ENCODE results near the gene FAM13B. TPM values are rescaled to one million over a fixed set of nuclear protein-coding genes. Genes with fewer than 3 reads are reported as not detected.
A peak's percentile ranks its signal among the peaks of the same experiment; 100 is the strongest.

The FAM13B gene
- total and polyA plus RNA-seq, 9 of the 15 experiments (the other 6 are each of a cell fraction or from before 2014, with no cell fraction given), result 2.3 to 21.6 (median 14.1) TPM

- TF ChIP-seq SRSF1 (IDR thresholded peaks at IDR 0.05; ENCODE audit: low read depth, low read length) (no peak), NEUROD1 (IDR thresholded peaks at IDR 0.05; ENCODE audit: borderline replicate concordance, low read depth, low read length, partially characterized antibody) (no peak), ARHGAP35 (IDR thresholded peaks at IDR 0.05; ENCODE audit: partially characterized antibody) (no peak), ZNF143 (CRISPR knock-in tag; IDR thresholded peaks at IDR 0.05) (no peak), RUNX1 (IDR thresholded peaks at IDR 0.05; ENCODE audit: low read depth) (no peak), NCOR1 (IDR thresholded peaks at IDR 0.05) (no peak), ZNF696 (CRISPR knock-in tag; conservative IDR thresholded peaks at IDR 0.05) (no peak), SLC30A9 (CRISPR knock-in tag; IDR thresholded peaks at IDR 0.05) (no peak), ADNP (tag; IDR thresholded peaks at IDR 0.05) (no peak; the same call in 1 of the 2 replicates), ZNF133 (CRISPR knock-in tag; IDR thresholded peaks at IDR 0.05) (no peak), SIRT6 (IDR thresholded peaks at IDR 0.05; ENCODE audit: low read depth, low read length) (no peak), ATF7 (IDR thresholded peaks at IDR 0.05) (peak; percentile 93), ZNF274 (IDR thresholded peaks at IDR 0.05; ENCODE audit: borderline replicate concordance, low read depth, low read length) (no peak), SRSF9 (IDR thresholded peaks at IDR 0.05; ENCODE audit: borderline replicate concordance, low read depth, low read length) (no peak), MNT (conservative IDR thresholded peaks at IDR 0.05) (no peak; a peak in 2 of 4 replicates), TFAP4 (CRISPR knock-in tag; IDR thresholded peaks at IDR 0.05; ENCODE audit: borderline replicate concordance) (no peak), FOXM1 (IDR thresholded peaks at IDR 0.05; ENCODE audit: low read depth) (peak; percentile 73), FOXM1 (CRISPR knock-in tag; IDR thresholded peaks at IDR 0.05; ENCODE audit: low read depth) (no peak), BRF1 (IDR thresholded peaks at IDR 0.05; ENCODE audit: borderline replicate concordance, extremely low read depth, insufficient read length) (no peak), CGGBP1 (CRISPR knock-in tag; IDR thresholded peaks at IDR 0.05) (no peak), ZNF24 (IDR thresholded peaks at IDR 0.05) (no peak), TCF15 (CRISPR knock-in tag; IDR thresholded peaks at IDR 0.05) (no peak), CCNT2 (IDR thresholded peaks at IDR 0.05; ENCODE audit: borderline replicate concordance, extremely low read depth, insufficient read length, low read depth, low read length) (no peak), TCF7L2 (IDR thresholded peaks at IDR 0.05; ENCODE audit: low read depth, low read length) (no peak), CTBP1 (IDR thresholded peaks at IDR 0.05; ENCODE audit: borderline replicate concordance) (no peak), ZNF75A (CRISPR knock-in tag; IDR thresholded peaks at IDR 0.05) (no peak), ZNF76 (CRISPR knock-in tag; IDR thresholded peaks at IDR 0.05; ENCODE audit: borderline replicate concordance) (no peak), RB1 (IDR thresholded peaks at IDR 0.05; ENCODE audit: low read depth) (no peak)
Measured at GRCh38 chr5:137995077-137995748, 37.7 kb downstream of the FAM13B start (continued).
